ENCODE results near the gene NUDT19.

DNA sequence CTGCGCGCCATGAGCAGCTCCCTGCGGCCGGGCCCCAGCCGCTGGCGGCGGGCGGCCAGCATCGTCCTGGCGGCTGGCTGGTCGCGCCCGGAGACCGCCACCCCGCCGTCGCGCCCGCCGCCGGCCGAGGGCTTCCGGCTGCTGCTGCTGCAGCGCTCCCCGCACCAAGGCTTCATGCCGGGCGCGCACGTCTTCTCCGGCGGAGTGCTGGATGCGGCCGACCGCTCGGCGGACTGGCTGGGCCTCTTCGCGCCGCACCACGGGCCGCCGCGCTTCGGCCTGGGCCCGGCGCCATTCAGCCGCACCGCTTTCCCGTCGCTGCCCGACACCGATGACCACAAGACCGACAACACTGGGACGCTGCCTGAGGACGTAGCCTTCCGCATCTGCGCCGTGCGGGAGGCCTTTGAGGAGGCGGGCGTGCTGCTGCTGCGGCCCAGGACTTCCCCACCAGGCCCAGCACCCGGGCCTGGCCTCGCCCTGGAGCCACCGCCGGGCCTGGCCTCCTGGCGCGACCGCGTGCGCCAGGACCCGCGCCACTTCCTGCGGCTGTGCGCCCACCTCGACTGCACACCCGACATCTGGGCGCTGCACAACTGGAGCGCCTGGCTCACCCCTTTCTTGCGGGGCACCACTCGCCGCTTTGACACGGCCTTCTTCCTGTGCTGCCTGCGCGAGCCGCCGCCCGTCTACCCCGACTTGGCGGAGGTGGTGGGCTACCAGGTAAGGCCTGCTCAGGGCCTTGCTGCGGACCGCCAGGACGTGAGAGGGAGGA, 518 bp downstream of the NUDT19 start:
- TF ChIP-seq, protein P1, sequence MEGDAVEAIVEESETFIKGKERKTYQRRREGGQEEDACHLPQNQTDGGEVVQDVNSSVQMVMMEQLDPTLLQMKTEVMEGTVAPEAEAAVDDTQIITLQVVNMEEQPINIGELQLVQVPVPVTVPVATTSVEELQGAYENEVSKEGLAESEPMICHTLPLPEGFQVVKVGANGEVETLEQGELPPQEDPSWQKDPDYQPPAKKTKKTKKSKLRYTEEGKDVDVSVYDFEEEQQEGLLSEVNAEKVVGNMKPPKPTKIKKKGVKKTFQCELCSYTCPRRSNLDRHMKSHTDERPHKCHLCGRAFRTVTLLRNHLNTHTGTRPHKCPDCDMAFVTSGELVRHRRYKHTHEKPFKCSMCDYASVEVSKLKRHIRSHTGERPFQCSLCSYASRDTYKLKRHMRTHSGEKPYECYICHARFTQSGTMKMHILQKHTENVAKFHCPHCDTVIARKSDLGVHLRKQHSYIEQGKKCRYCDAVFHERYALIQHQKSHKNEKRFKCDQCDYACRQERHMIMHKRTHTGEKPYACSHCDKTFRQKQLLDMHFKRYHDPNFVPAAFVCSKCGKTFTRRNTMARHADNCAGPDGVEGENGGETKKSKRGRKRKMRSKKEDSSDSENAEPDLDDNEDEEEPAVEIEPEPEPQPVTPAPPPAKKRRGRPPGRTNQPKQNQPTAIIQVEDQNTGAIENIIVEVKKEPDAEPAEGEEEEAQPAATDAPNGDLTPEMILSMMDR (conservative IDR thresholded peaks at IDR 0.05; ENCODE audit: low read depth, low read length): no peak
- TF ChIP-seq EZH2 (IDR thresholded peaks at IDR 0.05; ENCODE audit: borderline replicate concordance, low read depth, low read length, poor library complexity, severe bottlenecking): no peak
